IMR-90 (cell line): ENCODE results near the gene MT1X. TPM values are rescaled to one million over a fixed set of nuclear protein-coding genes. Genes with fewer than 3 reads are reported as not detected.

ENCODE experiments used
- ATAC-seq: fragments of 200-7000 bp; cut with Tn5 transposase; 2 replicates; pipeline ENCODE4 v1.9.1; 2020; ENCODE audit warnings: low read depth, mild to moderate bottlenecking, moderate library complexity
- BruUV-seq: library from RNA; stranded (reverse); fragments of 400-500 nt; replicated peaks from 2 replicates; lab custom pipeline; 2021; lab: Mats Ljungman, UMichigan
- CTCF ChIA-PET: fragments of 300-600 bp; formaldehyde crosslinking; extraction: SDS; loops from one replicate; lab custom pipeline; 2021; ENCODE audit warnings: antibody characterized with exemption; lab: Yijun Ruan, JAX
- POLR2A ChIA-PET: fragments of 300-600 bp; sonication (Branson Sonifier 250); formaldehyde crosslinking; loops from one replicate; lab custom pipeline; 2022; ENCODE audit warnings: antibody characterized with exemption; ENCODE audit not compliant: unreplicated experiment; lab: Charles Lee
- DNase-seq: peaks from one replicate; pipeline ENCODE4 v3.0.0; 2013
- H2AFZ ChIP-seq: replicated peaks from 2 replicates; pipeline ENCODE3; 2013; ENCODE audit warnings: low read length, mild to moderate bottlenecking; ENCODE audit not compliant: poor library complexity
- H2AK5ac ChIP-seq: 2 replicates; pipeline ENCODE4 v1.6.1; 2013; ENCODE audit warnings: low read depth, low read length, inconsistent platforms
- H2AK9ac ChIP-seq: replicated peaks from 2 replicates; pipeline ENCODE3; 2013; ENCODE audit warnings: mild to moderate bottlenecking, low read depth, low read length, moderate library complexity; ENCODE audit not compliant: poor library complexity
- H2BK120ac ChIP-seq: 2 replicates; pipeline ENCODE4 v1.6.1; 2013; ENCODE audit warnings: low read depth, low read length, inconsistent platforms
- H2BK15ac ChIP-seq: 3 replicates; pipeline ENCODE4 v1.6.1; 2013; ENCODE audit warnings: low read depth, low read length, inconsistent platforms
- H2BK20ac ChIP-seq: 2 replicates; pipeline ENCODE4 v1.6.1; 2013; ENCODE audit warnings: low read depth, mild to moderate bottlenecking, inconsistent platforms, low read length, moderate library complexity
- H2BK5ac ChIP-seq: 2 replicates; pipeline ENCODE4 v1.6.1; 2013; ENCODE audit warnings: mild to moderate bottlenecking, low read depth, low read length, inconsistent platforms; ENCODE audit not compliant: poor library complexity, severe bottlenecking
- H3K14ac ChIP-seq: replicated peaks from 2 replicates; pipeline ENCODE4 v1.6.1; 2013; ENCODE audit warnings: low read depth, low read length, inconsistent platforms
- H3K18ac ChIP-seq: 2 replicates; pipeline ENCODE4 v1.6.1; 2013; ENCODE audit warnings: low read depth, low read length, control low read depth
- H3K23ac ChIP-seq: 2 replicates; pipeline ENCODE4 v1.6.1; 2013; ENCODE audit warnings: low read depth, low read length, inconsistent platforms
- H3K27ac ChIP-seq: 2 replicates; pipeline ENCODE4 v1.5.1; 2013; ENCODE audit warnings: mild to moderate bottlenecking, control low read depth, low read length; ENCODE audit not compliant: insufficient read depth
- H3K27me3 ChIP-seq: 2 replicates; pipeline ENCODE4 v1.6.1; 2013; ENCODE audit warnings: low read length; ENCODE audit not compliant: control insufficient read depth, insufficient read depth
- H3K36me3 ChIP-seq: 2 replicates; pipeline ENCODE4 v1.6.1; 2013; ENCODE audit warnings: low read length, mixed read lengths; ENCODE audit not compliant: control insufficient read depth, insufficient read depth
- H3K4ac ChIP-seq: 2 replicates; pipeline ENCODE4 v1.6.1; 2013; ENCODE audit warnings: low read depth, low read length, inconsistent platforms
- H3K4me1 ChIP-seq: 2 replicates; pipeline ENCODE4 v1.6.1; 2013; ENCODE audit warnings: low read length, mixed read lengths; ENCODE audit not compliant: control insufficient read depth, insufficient read depth
- H3K4me2 ChIP-seq: 2 replicates; pipeline ENCODE4 v1.6.1; 2013; ENCODE audit warnings: low read depth, mild to moderate bottlenecking, control low read depth, low read length, moderate library complexity
- H3K4me3 ChIP-seq: 2 replicates; pipeline ENCODE4 v1.5.1; 2013; ENCODE audit warnings: low read depth, mild to moderate bottlenecking, control low read depth, low read length, moderate library complexity; ENCODE audit not compliant: insufficient read depth
- H3K56ac ChIP-seq: 2 replicates; pipeline ENCODE4 v1.6.1; 2013; ENCODE audit warnings: low read length, inconsistent platforms; ENCODE audit not compliant: insufficient read depth; ENCODE audit errors: extremely low read depth
- H3K79me1 ChIP-seq, 2 experiments: 2 replicates each; pipeline ENCODE4 v1.6.1; 2013; ENCODE audit warnings: low read length in 2 of 2, inconsistent platforms in 1 of 2, low read depth in 1 of 2
- H3K9ac ChIP-seq: 2 replicates; pipeline ENCODE4 v1.6.1; 2013; ENCODE audit warnings: low read depth, low read length, control low read depth
- H3K9me1 ChIP-seq: 2 replicates; pipeline ENCODE4 v1.6.1; 2013; ENCODE audit warnings: low read length, inconsistent platforms; ENCODE audit not compliant: insufficient read depth
- H3K9me3 ChIP-seq: 2 replicates; pipeline ENCODE4 v1.6.1; 2013; ENCODE audit warnings: low read length; ENCODE audit not compliant: control insufficient read depth, insufficient read depth
- H4K20me1 ChIP-seq: 2 replicates; pipeline ENCODE4 v1.6.1; 2013; ENCODE audit warnings: low read length, inconsistent platforms; ENCODE audit not compliant: insufficient read depth
- H4K5ac ChIP-seq: 2 replicates; pipeline ENCODE4 v1.6.1; 2013; ENCODE audit warnings: mild to moderate bottlenecking, low read depth, low read length, control low read depth
- H4K8ac ChIP-seq, 2 experiments: 2 replicates each; pipeline ENCODE4 v1.6.1; 2013; ENCODE audit warnings: low read depth in 2 of 2, low read length in 2 of 2, control low read depth in 1 of 2, inconsistent platforms in 1 of 2
- H4K91ac ChIP-seq: 2 replicates; pipeline ENCODE4 v1.6.1; 2013; ENCODE audit warnings: low read depth, low read length, inconsistent platforms; ENCODE audit not compliant: insufficient read depth
- MXI1 ChIP-seq: IDR thresholded peaks from 2 replicates; pipeline ENCODE4 v1.6.1; 2012; ENCODE audit warnings: low read depth, mild to moderate bottlenecking, low read length, moderate library complexity, borderline replicate concordance
- RCOR1 ChIP-seq: IDR thresholded peaks from 2 replicates; pipeline ENCODE4 v1.6.1; 2012; ENCODE audit warnings: mild to moderate bottlenecking, low read length, improper control_type of control experiment; ENCODE audit not compliant: insufficient replicate concordance
- WGBS, 2 experiments: methylation state at CpG; one replicate each; pipeline versions ENCODE4 v1.1.5 to v1.1.7; 2013; ENCODE audit warnings: missing lambda C conversion rate in 2 of 2; ENCODE audit not compliant: insufficient read length in 1 of 2; ENCODE audit errors: extremely low coverage in 2 of 2; 5-methylcytosine and 5-hydroxymethylcytosine counted together
- dilution Hi-C: fragments of 300-500 bp; cut with HindIII; formaldehyde crosslinking; loops from one replicate; pipeline ENCODE4 v1.14.3; 2018; ENCODE audit warnings: low sequenced_read_pairs; ENCODE audit not compliant: unreplicated experiment
- in situ Hi-C: fragments of 300-500 bp; cut with MboI; formaldehyde crosslinking; loops from 3 replicates; pipeline ENCODE4 v1.14.3; 2019; ENCODE audit warnings: low sequenced_read_pairs, inconsistent platforms, mixed read lengths
- intact Hi-C: fragments of 100-400 bp; cut with micrococcal nuclease; formaldehyde crosslinking; loops from 2 replicates; pipeline ENCODE4 v1.10.0; 2022
- polyA plus RNA-seq, 3 experiments: library from polyadenylated mRNA; depleted of rRNA; stranded (reverse); fragments of >200 nt; gene quantifications; 2 replicates each; pipeline ENCODE4 v1.2.3, GENCODE V29; 2012; ENCODE audit warnings: low replicate concordance in 1 of 3
- total RNA-seq: library from RNA; depleted of rRNA; stranded (reverse); fragments of >200 nt; gene quantifications from 2 replicates; pipeline ENCODE4 v1.2.3, GENCODE V29; 2012

MT1X gene
- total and polyA plus RNA-seq, 2 of the 4 experiments (the other 2 are of a cell fraction), result 5.6 to 170 TPM

- WGBS, 2 experiments, result 13% methylated on average over 48 of the region's 68 CpGs; no CpG with 5 or more reads in 1 of the 2 experiments
- H3K14ac ChIP-seq, result no peak within 1 kb of the TSS
- peak within 1 kb of the TSS; percentile 63 for H3K4me2 ChIP-seq
- peak; percentile 90 for ATAC-seq
- H4K20me1 ChIP-seq, result no peaks in the 10 kb centered on the region
- no peak within 1 kb of the TSS for H4K5ac ChIP-seq
- H3K9me1 ChIP-seq, result no peaks in the 10 kb centered on the region
- peak within 1 kb of the TSS; percentile 36 for H3K4me3 ChIP-seq
- peak within 1 kb of the TSS; percentile 86 for H2AFZ ChIP-seq
- no peak within 1 kb of the TSS for H2BK5ac ChIP-seq
- H2BK120ac ChIP-seq, result no peak within 1 kb of the TSS
- ChIA-PET CTCF (no interaction called here), POLR2A (no interaction called here)
- H3K9ac ChIP-seq, result no peak within 1 kb of the TSS
- H3K23ac ChIP-seq, result peak within 1 kb of the TSS; percentile 90; the same call in 1 of the 2 replicates
- peak; percentile 7 for DNase-seq
- no peak within 1 kb of the TSS for H2AK9ac ChIP-seq
- no peak within 1 kb of the TSS for H4K8ac ChIP-seq
- H3K4me1 ChIP-seq, result no peaks in the 10 kb centered on the region; the same call in 1 of the 2 replicates
- H3K4ac ChIP-seq, result peak within 1 kb of the TSS; percentile 36; the same call in 1 of the 2 replicates
- peaks cover 90% of the 10 kb centered on the region for H3K27me3 ChIP-seq
- no peak within 1 kb of the TSS for H3K27ac ChIP-seq
- H2BK15ac ChIP-seq, result no peak within 1 kb of the TSS
- BruUV-seq, result no TSS peak
- no peak within 1 kb of the TSS for H3K56ac ChIP-seq
- H3K18ac ChIP-seq, result no peak within 1 kb of the TSS
- no peak within 1 kb of the TSS for H2BK20ac ChIP-seq
- H4K91ac ChIP-seq, result no peak within 1 kb of the TSS
- dilution Hi-C loops (no loop called here), in situ Hi-C loops (no loop called here), intact Hi-C loops (no loop called here)
- H3K36me3 ChIP-seq, result no peaks in the 10 kb centered on the region
- no peak within 1 kb of the TSS for H2AK5ac ChIP-seq
- TF ChIP-seq RCOR1, result no peak
- no peak for TF ChIP-seq MXI1
- no peaks in the 10 kb centered on the region for H3K79me1 ChIP-seq
- peaks cover 2% of the 10 kb centered on the region; the same call in 1 of the 2 replicates for H3K9me3 ChIP-seq
Observed at GRCh38 chr16:56637814-56638750, 44.2 kb upstream of the MT1X start, which contains the start of gene MT1A. TSS of gene MT1A (plus strand) at chr16:56638666. CDS start at chr16:56638739, 73 bp downstream.
